Muscle layer of colon (tissue), 2 donors: ENCODE results near the gene COX14.

Source experiments
- H3K27ac ChIP-seq: one replicate; pipeline ENCODE4 v1.7.0; 2013; ENCODE audit warnings: low read depth, mild to moderate bottlenecking, low read length, moderate library complexity
- H3K27me3 ChIP-seq, 2 donors: one replicate each; pipeline ENCODE4 v1.7.0; 2013; ENCODE audit warnings: low read length in 2 of 2, mild to moderate bottlenecking in 2 of 2; ENCODE audit not compliant: insufficient read depth in 2 of 2, control insufficient read depth in 1 of 2
- H3K36me3 ChIP-seq: one replicate; pipeline ENCODE4 v1.7.0; 2013; ENCODE audit warnings: mild to moderate bottlenecking, low read length; ENCODE audit not compliant: insufficient read depth
- H3K4me1 ChIP-seq: one replicate; pipeline ENCODE4 v1.7.0; 2013; ENCODE audit warnings: mild to moderate bottlenecking, low read length; ENCODE audit not compliant: insufficient read depth
- H3K4me3 ChIP-seq, 2 donors: one replicate each; pipeline ENCODE4 v1.7.0; 2013; ENCODE audit warnings: low read length in 2 of 2, low read depth in 1 of 2, mild to moderate bottlenecking in 1 of 2, moderate library complexity in 1 of 2
- H3K9ac ChIP-seq: one replicate; pipeline ENCODE4 v1.7.0; 2013; ENCODE audit warnings: low read length
- H3K9me3 ChIP-seq: one replicate; pipeline ENCODE4 v1.7.0; 2013; ENCODE audit warnings: mild to moderate bottlenecking, low read length
- donor health status: abdominal sarcoma.
- donor health status: Adenocarcinoma of cecum.

COX14 gene

DNA sequence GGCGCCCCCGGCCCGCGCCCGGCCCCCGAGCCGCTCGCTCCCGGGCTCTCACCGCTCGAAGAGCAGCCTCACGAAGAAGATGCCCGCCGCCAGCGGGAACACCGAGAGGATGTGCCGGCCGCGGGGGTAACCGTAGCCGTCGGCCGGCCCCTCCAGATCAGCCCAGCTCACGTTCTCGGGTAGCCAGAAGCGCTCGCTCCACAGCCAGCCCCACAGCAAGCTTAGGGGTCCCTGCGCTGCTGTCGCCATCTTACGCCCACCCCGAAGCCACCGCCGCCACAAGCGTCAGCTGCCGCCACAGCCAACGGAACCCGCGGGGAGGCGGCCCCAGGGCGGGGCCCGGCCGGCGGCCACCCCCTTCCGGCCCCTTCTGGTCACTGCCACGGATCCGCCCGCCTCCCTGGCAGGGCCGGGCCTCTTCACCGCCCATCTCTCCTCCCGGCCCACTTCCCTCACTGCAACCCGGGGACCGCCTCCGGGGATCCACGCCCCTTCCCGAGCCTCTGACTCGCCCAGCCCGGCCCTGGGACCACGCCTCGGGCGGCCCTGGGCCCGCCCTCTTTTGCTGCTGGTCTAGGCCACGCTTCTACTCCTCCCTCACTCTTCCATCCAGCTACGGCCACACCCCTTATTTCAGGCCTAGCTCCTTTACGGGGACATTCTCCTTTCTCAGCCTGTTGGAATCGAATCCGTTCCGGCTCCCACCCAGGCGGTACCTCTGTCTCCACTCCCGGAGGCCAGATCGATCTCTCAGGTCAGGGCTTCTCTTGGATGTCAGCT, 55.2 kb downstream of the COX14 start, which contains the start of gene CERS5:
CERS5 (minus strand) TSS at position 321 of the 780 bp plus-strand sequence; CDS start at position 249, 72 bp downstream.
- Histone ChIP-seq H3K9me3 (no peaks in the 10 kb centered on the region), H3K9ac (peak within 1 kb of the TSS; percentile 63), H3K27ac (peak within 1 kb of the TSS; percentile 96), H3K4me1 (peaks cover 10% of the 10 kb centered on the region), H3K4me3 (peak within 1 kb of the TSS; percentile 78 to 91), H3K27me3 (no peaks in the 10 kb centered on the region), H3K36me3 (no peaks in the 10 kb centered on the region)
